Panc1 (cell line): ENCODE results near the gene HOPX.

Source experiments
- CTCF ChIP-seq: fragments of 450-650 bp; IDR thresholded peaks from 2 replicates; pipeline ENCODE4 v1.5.1; 2017; ENCODE audit warnings: mild to moderate bottlenecking
- SIN3A ChIP-seq: IDR thresholded peaks from 2 replicates; pipeline ENCODE4 v1.6.1; 2012; ENCODE audit warnings: low read depth, mild to moderate bottlenecking, low read length, moderate library complexity, borderline replicate concordance; ENCODE audit not compliant: insufficient read depth

DNA sequence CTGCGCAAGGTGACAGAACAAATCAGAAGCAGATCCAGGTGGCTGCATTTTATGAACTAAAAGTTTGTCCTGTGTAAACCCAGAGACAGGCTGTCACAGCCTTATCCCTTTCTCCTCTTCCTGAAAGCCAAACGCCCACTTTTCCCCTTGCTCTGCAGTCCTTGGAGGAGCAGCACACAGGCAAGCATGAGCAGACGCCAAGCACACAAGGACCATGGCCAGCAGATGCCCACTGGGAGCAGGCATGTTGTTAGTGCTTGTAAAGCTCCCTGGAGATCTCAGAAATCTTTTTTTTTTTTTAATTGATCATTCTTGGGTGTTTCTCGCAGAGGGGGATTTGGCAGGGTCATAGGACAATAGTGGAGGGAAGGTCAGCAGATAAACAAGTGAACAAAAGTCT, 11.5 kb upstream of the HOPX start:
- TF ChIP-seq SIN3A (no peak), CTCF (no peak)
